Measurements from ENCODE around the gene FICD.

The FICD gene

DNA sequence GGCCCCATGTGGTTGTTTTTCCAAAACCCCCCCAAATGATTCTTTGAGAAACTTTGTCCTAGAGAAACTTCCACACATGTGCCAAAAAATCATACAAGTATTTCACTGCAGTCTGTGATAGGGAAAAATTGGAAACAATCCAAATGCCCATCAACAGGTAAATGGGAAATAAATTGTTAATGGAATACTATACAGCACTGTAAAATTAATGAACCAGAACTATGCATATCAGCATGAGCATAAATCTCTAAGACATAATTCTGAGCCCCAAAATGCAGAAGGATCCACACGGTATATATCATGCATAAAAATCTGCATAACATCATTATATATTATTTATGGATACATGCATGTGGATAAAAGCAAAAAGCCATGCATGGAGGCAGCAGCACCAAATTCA is 5.3 kb upstream of the FICD start:
- Histone ChIP-seq H2BK12ac (ENCODE audit: low read length) (no peak overlapping the region), H3K4me1 (ENCODE audit: control insufficient read depth in 2 of 2, insufficient read depth in 1 of 2, low read depth in 1 of 2, low read length in 2 of 2) (peaks cover 0 to 3% of the 10 kb centered on the region in 2 donors), H3K79me1 (ENCODE audit: low read depth, low read length) (no peaks in the 10 kb centered on the region), H3K36me3 (replicated peaks in 1 of 2; ENCODE audit: control insufficient read depth in 2 of 2, insufficient read depth in 2 of 2, low read length in 2 of 2) (no peaks in the 10 kb centered on the region), H2BK5ac (ENCODE audit: low read length) (no peak overlapping the region), H2AK5ac (ENCODE audit: low read depth, low read length) (no peak overlapping the region), H3K23ac (ENCODE audit: low read depth, low read length, poor library complexity) (no peak overlapping the region), H2AFZ (ENCODE audit: low read length) (no peak overlapping the region), H3K9me3 (replicated peaks in 1 of 2; ENCODE audit: control insufficient read depth in 2 of 2, insufficient read depth in 1 of 2, low read depth in 1 of 2, low read length in 2 of 2) (peaks cover 0 to 1% of the 10 kb centered on the region in 2 donors), H3K14ac (ENCODE audit: low read length) (no peak overlapping the region), H3K27me3 (ENCODE audit: control insufficient read depth in 3 of 3, insufficient read depth in 3 of 3, low read depth in 1 of 3, low read length in 3 of 3) (no peaks in the 10 kb centered on the region), H4K91ac (ENCODE audit: low read depth, low read length, poor library complexity) (no peak overlapping the region), H2BK15ac (ENCODE audit: low read length) (no peak overlapping the region), H3K4ac (ENCODE audit: low read length) (no peak overlapping the region), H2BK120ac (ENCODE audit: low read depth, low read length) (no peak overlapping the region), H3K9ac (ENCODE audit: low read depth, low read length, poor library complexity) (no peak overlapping the region), H3K4me3 (ENCODE audit: low read length in 2 of 2) (no peak overlapping the region), H3K18ac (ENCODE audit: low read length) (no peak overlapping the region), H3K27ac (replicated peaks; ENCODE audit: low read length) (no peak overlapping the region), H4K8ac (ENCODE audit: low read depth, low read length) (no peak overlapping the region), H3K4me2 (ENCODE audit: insufficient read depth, low read length, poor library complexity, severe bottlenecking) (no peak overlapping the region)
- no peak for DNase-seq (ENCODE audit: low spot score)
- no CpG with 5 or more reads among the region's 1 CpG for WGBS, 2 donors (ENCODE audit: extremely low coverage in 2 of 2, insufficient read length in 2 of 2, insufficient replicate concordance in 1 of 2)

- no peak overlapping the region for H2AK5ac ChIP-seq (ENCODE audit: low read depth, low read length)
- H2AFZ ChIP-seq (ENCODE audit: low read length), result no peak overlapping the region
- H3K23ac ChIP-seq (ENCODE audit: low read depth, low read length, poor library complexity), result no peak overlapping the region
- no peak for DNase-seq (ENCODE audit: low spot score)
- H3K27ac ChIP-seq (replicated peaks; ENCODE audit: low read length), result no peak overlapping the region
- H2BK12ac ChIP-seq (ENCODE audit: low read length), result no peak overlapping the region
- H3K9ac ChIP-seq (ENCODE audit: low read depth, low read length, poor library complexity), result no peak overlapping the region
- peaks cover 2 to 4% of the 10 kb centered on the region in 2 donors for H3K4me1 ChIP-seq (ENCODE audit: control insufficient read depth in 2 of 2, insufficient read depth in 1 of 2, low read depth in 1 of 2, low read length in 2 of 2)
- no peaks in the 10 kb centered on the region for H3K36me3 ChIP-seq (replicated peaks in 1 of 2; ENCODE audit: control insufficient read depth in 2 of 2, insufficient read depth in 2 of 2, low read length in 2 of 2)
- no peak overlapping the region for H2BK120ac ChIP-seq (ENCODE audit: low read depth, low read length)
- no peak overlapping the region for H3K18ac ChIP-seq (ENCODE audit: low read length)
- peaks cover under 1% of the 10 kb centered on the region for H3K79me1 ChIP-seq (ENCODE audit: low read depth, low read length)
- no peak overlapping the region for H4K91ac ChIP-seq (ENCODE audit: low read depth, low read length, poor library complexity)
- H3K4ac ChIP-seq (ENCODE audit: low read length), result no peak overlapping the region
- WGBS, 2 donors (ENCODE audit: extremely low coverage in 2 of 2, insufficient read length in 2 of 2, insufficient replicate concordance in 1 of 2), result no CpG with 5 or more reads among the region's 2 CpGs
- H3K14ac ChIP-seq (ENCODE audit: low read length), result no peak overlapping the region
- peaks cover 0 to 1% of the 10 kb centered on the region in 2 donors for H3K9me3 ChIP-seq (replicated peaks in 1 of 2; ENCODE audit: control insufficient read depth in 2 of 2, insufficient read depth in 1 of 2, low read depth in 1 of 2, low read length in 2 of 2)
- no peak overlapping the region for H2BK5ac ChIP-seq (ENCODE audit: low read length)
- no peak overlapping the region for H3K4me3 ChIP-seq (ENCODE audit: low read length in 2 of 2)
- no peaks in the 10 kb centered on the region for H3K27me3 ChIP-seq (ENCODE audit: control insufficient read depth in 3 of 3, insufficient read depth in 3 of 3, low read depth in 1 of 3, low read length in 3 of 3)
- no peak overlapping the region for H2BK15ac ChIP-seq (ENCODE audit: low read length)
- H3K4me2 ChIP-seq (ENCODE audit: insufficient read depth, low read length, poor library complexity, severe bottlenecking), result no peak overlapping the region
- H4K8ac ChIP-seq (ENCODE audit: low read depth, low read length), result no peak overlapping the region
Observed at GRCh38 chr12:108510836-108511235, 4.2 kb upstream of the FICD start.

DNA sequence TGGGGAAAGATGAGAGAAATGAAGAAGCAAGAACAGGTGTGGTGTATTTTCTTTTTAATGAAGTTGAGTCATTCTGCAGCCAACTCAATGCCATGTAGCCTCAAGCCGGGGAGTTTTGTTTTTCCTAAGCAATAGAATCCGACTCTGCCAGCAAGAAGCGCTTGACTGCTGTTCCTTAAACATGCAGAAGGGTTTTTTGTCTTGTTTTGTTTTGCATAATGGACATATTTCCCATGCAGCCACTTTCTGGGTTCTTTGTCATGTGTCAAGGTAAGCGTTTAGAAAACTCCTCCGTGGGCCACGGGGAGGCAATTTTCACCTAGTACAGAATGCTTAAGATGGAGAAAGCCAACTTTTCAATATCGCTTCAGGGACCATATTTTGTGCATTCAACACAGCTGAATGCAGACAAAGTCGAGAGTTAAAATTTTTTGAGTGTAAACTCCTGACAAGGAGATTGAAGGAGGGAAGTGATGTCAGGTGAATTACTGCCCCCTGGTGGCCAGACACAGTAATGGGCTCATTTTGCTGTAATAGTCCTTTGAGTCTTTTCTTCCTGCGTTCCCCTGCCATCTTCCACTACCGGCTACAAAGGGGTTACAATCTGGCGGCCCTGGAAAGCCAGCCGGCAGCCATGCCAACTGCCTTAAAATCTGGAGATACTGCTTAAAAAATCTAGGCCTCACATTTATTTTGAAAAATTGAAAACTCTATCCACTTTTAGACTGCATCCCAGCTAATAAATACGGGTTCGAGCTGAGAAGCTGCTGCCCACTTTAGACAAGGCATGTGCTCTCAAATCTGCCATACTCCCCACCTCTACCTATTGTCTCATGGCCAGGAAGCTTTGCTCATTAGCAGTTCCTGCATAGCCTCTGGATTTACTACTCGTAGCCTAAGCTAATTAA is 3.2 kb upstream of the FICD start:
- WGBS, 2 donors (ENCODE audit: extremely low coverage in 2 of 2, insufficient read length in 2 of 2, insufficient replicate concordance in 1 of 2), result no CpG with 5 or more reads among the region's 15 CpGs
- Histone ChIP-seq H3K4me3 (ENCODE audit: low read length in 2 of 2) (no peak overlapping the region), H3K9ac (ENCODE audit: low read depth, low read length, poor library complexity) (no peak overlapping the region), H2BK5ac (ENCODE audit: low read length) (no peak overlapping the region), H2BK12ac (ENCODE audit: low read length) (peak overlapping the region; percentile 30), H3K4me1 (ENCODE audit: control insufficient read depth in 2 of 2, insufficient read depth in 1 of 2, low read depth in 1 of 2, low read length in 2 of 2) (peaks cover 5 to 11% of the 10 kb centered on the region in 2 donors), H3K14ac (ENCODE audit: low read length) (no peak overlapping the region), H2AFZ (ENCODE audit: low read length) (peak overlapping the region; percentile 81), H2BK15ac (ENCODE audit: low read length) (no peak overlapping the region), H3K27ac (replicated peaks; ENCODE audit: low read length) (no peak overlapping the region), H3K9me3 (replicated peaks in 1 of 2; ENCODE audit: control insufficient read depth in 2 of 2, insufficient read depth in 1 of 2, low read depth in 1 of 2, low read length in 2 of 2) (peaks cover 0 to 1% of the 10 kb centered on the region in 2 donors), H2AK5ac (ENCODE audit: low read depth, low read length) (no peak overlapping the region), H3K27me3 (ENCODE audit: control insufficient read depth in 3 of 3, insufficient read depth in 3 of 3, low read depth in 1 of 3, low read length in 3 of 3) (no peaks in the 10 kb centered on the region), H3K4me2 (ENCODE audit: insufficient read depth, low read length, poor library complexity, severe bottlenecking) (no peak overlapping the region), H2BK120ac (ENCODE audit: low read depth, low read length) (no peak overlapping the region), H3K36me3 (replicated peaks in 1 of 2; ENCODE audit: control insufficient read depth in 2 of 2, insufficient read depth in 2 of 2, low read length in 2 of 2) (peaks cover 2 to 4% of the 10 kb centered on the region in 2 donors), H3K4ac (ENCODE audit: low read length) (no peak overlapping the region), H4K91ac (ENCODE audit: low read depth, low read length, poor library complexity) (no peak overlapping the region), H3K79me1 (ENCODE audit: low read depth, low read length) (peaks cover 4% of the 10 kb centered on the region), H3K23ac (ENCODE audit: low read depth, low read length, poor library complexity) (no peak overlapping the region), H3K18ac (ENCODE audit: low read length) (no peak overlapping the region), H4K8ac (ENCODE audit: low read depth, low read length) (no peak overlapping the region)
- DNase-seq (ENCODE audit: low spot score), result peak; percentile 74

- H3K14ac ChIP-seq (ENCODE audit: low read length), result no peak overlapping the region
- DNase-seq (ENCODE audit: low spot score), result no peak
- peak overlapping the region; percentile 20 for H3K18ac ChIP-seq (ENCODE audit: low read length)
- H3K27ac ChIP-seq (replicated peaks; ENCODE audit: low read length), result peak overlapping the region; percentile 1
- peak overlapping the region; percentile 76 to 94 for H3K4me3 ChIP-seq (ENCODE audit: low read length in 2 of 2)
- peak overlapping the region; percentile 95 for H2AFZ ChIP-seq (ENCODE audit: low read length)
- no peak overlapping the region for H2BK5ac ChIP-seq (ENCODE audit: low read length)
- H3K4me2 ChIP-seq (ENCODE audit: insufficient read depth, low read length, poor library complexity, severe bottlenecking), result peak overlapping the region; percentile 50
- H3K9ac ChIP-seq (ENCODE audit: low read depth, low read length, poor library complexity), result no peak overlapping the region
- H3K4ac ChIP-seq (ENCODE audit: low read length), result no peak overlapping the region
- no peaks in the 10 kb centered on the region for H3K27me3 ChIP-seq (ENCODE audit: control insufficient read depth in 3 of 3, insufficient read depth in 3 of 3, low read depth in 1 of 3, low read length in 3 of 3)
- H2AK5ac ChIP-seq (ENCODE audit: low read depth, low read length), result no peak overlapping the region
- no peak overlapping the region for H3K23ac ChIP-seq (ENCODE audit: low read depth, low read length, poor library complexity)
- no peak overlapping the region for H4K8ac ChIP-seq (ENCODE audit: low read depth, low read length)
- H3K36me3 ChIP-seq (replicated peaks in 1 of 2; ENCODE audit: control insufficient read depth in 2 of 2, insufficient read depth in 2 of 2, low read length in 2 of 2), result peaks cover 25 to 30% of the 10 kb centered on the region in 2 donors
- H2BK120ac ChIP-seq (ENCODE audit: low read depth, low read length), result no peak overlapping the region
- H2BK15ac ChIP-seq (ENCODE audit: low read length), result no peak overlapping the region
- no peak overlapping the region for H4K91ac ChIP-seq (ENCODE audit: low read depth, low read length, poor library complexity)
- H2BK12ac ChIP-seq (ENCODE audit: low read length), result no peak overlapping the region
- peaks cover 7% of the 10 kb centered on the region for H3K79me1 ChIP-seq (ENCODE audit: low read depth, low read length)
- peaks cover 0 to 6% of the 10 kb centered on the region in 2 donors for H3K9me3 ChIP-seq (replicated peaks in 1 of 2; ENCODE audit: control insufficient read depth in 2 of 2, insufficient read depth in 1 of 2, low read depth in 1 of 2, low read length in 2 of 2)
- H3K4me1 ChIP-seq (ENCODE audit: control insufficient read depth in 2 of 2, insufficient read depth in 1 of 2, low read depth in 1 of 2, low read length in 2 of 2), result peaks cover 5 to 8% of the 10 kb centered on the region in 2 donors
- no CpG with 5 or more reads among the region's 19 CpGs for WGBS, 2 donors (ENCODE audit: extremely low coverage in 2 of 2, insufficient read length in 2 of 2, insufficient replicate concordance in 1 of 2)
Observed at GRCh38 chr12:108514468-108514972, 557 bp upstream of the FICD start.

Data from neuronal stem cell (in vitro differentiated cells).